GM15510 (cell line): ENCODE results near the gene ARHGEF39.

Experiments used
- POLR2A ChIP-seq: IDR thresholded peaks from 3 replicates; pipeline ENCODE4 v1.6.1; 2011; ENCODE audit warnings: borderline replicate concordance; ENCODE audit not compliant: insufficient read length; ENCODE audit errors: extremely low read depth

ARHGEF39 gene

DNA sequence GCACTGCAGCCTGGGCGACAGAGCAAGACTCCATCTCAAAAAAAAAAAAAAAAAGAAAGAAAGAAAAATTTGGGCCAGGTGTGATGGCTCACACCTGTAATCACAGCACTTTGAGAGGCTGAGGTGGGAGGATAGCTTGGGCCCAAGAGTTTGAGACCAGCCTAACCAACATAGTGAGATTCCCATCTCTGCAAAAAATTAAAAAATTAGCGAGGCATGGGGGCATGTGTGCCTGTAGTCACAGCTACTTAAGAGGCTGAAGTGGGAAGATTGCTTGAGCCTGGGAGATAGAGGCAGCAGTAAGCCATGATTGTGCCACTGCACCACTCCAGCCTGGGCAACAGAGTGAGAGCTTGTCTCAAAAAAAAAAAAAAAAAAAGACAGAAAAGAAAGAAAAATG, 11.4 kb downstream of the ARHGEF39 start:
- TF ChIP-seq POLR2A, result no peak

- no peak for TF ChIP-seq POLR2A
These were observed 12.2 kb downstream of the ARHGEF39 start for GRCh38 chr9:35652829-35653209.

DNA sequence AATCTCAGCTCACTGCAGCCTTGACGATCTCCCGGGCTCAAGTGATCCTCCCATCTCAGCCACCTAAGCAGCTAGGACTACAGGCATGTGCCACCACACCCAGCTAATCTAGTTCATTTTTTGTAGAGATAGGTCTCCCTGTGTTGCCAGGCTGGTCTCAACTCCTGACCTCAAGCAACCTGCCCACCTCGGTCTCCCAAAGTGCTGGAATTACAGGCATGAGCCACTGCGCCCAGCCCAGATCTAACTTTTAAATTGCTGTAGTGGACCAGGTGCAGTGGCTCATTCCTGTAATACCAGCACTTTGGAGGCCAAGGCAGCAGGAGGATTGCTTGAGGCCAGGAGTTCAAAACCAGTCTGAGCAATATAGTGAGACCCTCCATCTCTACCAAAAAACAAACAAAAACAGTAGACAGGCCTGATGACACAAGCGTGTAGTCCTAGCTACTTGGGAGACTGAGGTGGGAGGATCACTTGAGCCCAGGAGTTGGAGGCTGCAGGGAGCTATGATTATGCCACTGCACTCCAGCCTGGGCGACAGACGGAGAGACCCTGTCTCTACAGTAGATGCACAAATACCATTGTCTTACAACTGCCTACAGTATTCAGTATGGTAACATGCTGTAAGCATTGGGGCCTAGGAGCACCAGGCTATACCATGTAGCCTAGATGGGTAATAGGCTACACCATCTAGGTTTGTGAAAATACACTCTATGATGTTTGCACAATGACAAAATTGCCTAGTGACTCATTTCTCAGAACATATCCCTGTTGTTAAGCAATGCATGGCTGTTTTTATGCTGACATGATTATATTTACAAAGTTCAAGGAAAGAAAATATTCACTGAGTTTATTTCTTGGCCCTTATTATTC, 12.8 kb downstream of the ARHGEF39 start:
- no peak for TF ChIP-seq POLR2A

- peak; percentile 32 for TF ChIP-seq POLR2A
These were observed 14.4 kb downstream of the ARHGEF39 start, which contains the start of gene SIT1 for GRCh38 chr9:35650341-35651158. Gene SIT1, minus strand, starts transcription at chr9:35650931. Its CDS starts 78 bp downstream, at chr9:35650853.

- TF ChIP-seq POLR2A, result no peak
These were observed 15.3 kb downstream of the ARHGEF39 start for GRCh38 chr9:35649431-35650340.

- peak; percentile 75 for TF ChIP-seq POLR2A
These were observed 18.3 kb downstream of the ARHGEF39 start for GRCh38 chr9:35646533-35647265.

GRCh38 chr9:35646153-35646532, 18.9 kb downstream of the ARHGEF39 start:
- no peak for TF ChIP-seq POLR2A

GRCh38 chr9:35643046-35643445, 21.9 kb downstream of the ARHGEF39 start:
- TF ChIP-seq POLR2A, result no peak

- no peak for TF ChIP-seq POLR2A
These were observed 25.4 kb downstream of the ARHGEF39 start for GRCh38 chr9:35639631-35640030.

DNA sequence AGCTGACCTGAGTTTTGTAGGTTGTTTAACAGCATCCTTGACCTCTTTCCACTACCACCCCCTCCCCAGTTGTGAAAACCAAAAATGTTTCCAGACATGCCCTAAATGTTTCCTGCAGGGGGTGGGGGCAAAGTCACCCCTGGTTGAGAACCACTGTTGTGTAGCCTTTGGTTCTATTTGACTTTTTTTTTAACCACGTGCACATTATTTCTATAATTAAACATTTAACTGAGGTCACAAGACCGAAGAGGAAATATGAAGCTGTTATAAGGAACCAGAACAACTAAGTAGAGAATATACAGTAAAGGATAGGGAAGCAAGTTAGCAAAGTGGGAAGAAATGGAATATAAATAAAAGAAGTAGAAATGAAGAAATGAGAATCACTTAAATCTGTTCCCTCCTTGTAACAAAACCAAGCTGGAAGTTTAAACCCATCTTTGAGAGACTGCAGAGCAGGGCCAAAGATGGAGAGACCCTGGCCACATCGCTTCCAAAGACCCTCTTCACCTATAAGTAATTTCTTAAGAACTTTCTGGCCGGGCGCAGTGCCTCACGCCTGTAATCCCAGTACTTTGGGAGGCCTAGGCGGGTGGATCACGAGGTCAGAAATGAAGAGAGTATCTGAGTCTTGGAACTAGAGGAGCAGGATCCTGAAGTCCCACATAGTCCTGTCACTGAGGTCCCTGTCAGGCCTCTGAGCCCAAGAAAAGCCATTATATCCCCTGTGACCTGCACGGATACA, 28.7 kb downstream of the ARHGEF39 start:
- no peak for TF ChIP-seq POLR2A

DNA sequence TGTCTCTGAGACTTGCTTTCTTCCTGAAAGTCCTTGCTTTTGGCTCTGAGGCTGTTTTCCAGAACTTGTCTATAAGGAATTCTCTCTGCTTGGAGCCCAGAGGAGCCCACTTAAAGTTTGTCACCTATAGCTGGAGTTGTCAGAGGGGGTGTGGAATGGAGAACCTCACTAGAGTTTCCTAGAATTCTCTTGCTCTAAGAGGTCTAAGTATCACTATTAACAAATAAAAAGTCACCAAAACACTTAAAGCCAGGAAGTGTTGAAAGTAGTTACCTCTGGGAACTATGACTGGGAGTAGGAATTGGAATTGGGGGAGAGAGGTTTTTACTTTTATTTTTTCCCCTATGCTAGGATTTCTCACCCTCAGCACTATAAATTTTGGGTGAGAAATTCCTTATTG, 29.3 kb downstream of the ARHGEF39 start:
- TF ChIP-seq POLR2A, result no peak

GRCh38 chr9:35629597-35629996, 35.4 kb downstream of the ARHGEF39 start:
- TF ChIP-seq POLR2A, result no peak

GRCh38 chr9:35628389-35628991, 36.5 kb downstream of the ARHGEF39 start:
- TF ChIP-seq POLR2A, result no peak

DNA sequence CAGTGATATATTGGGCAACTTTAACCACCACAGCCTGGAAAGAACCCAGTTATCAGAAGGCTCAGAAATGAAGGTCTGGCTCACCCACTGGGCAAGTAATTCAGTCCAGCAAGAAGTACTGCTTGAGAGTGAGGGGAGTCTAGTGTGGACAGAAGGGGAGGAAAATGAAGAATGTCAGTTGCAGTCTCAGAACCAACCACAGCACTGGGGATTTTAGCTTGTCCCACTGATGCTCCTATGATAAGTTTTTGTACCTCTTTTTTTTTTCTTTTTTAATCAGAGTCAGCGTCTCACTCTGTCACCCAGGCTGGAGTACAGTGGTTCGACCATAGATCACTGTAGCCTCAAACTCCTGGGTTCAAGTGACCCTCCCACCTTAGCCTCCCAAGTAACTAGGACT, 37.4 kb downstream of the ARHGEF39 start:
- TF ChIP-seq POLR2A, result no peak

DNA sequence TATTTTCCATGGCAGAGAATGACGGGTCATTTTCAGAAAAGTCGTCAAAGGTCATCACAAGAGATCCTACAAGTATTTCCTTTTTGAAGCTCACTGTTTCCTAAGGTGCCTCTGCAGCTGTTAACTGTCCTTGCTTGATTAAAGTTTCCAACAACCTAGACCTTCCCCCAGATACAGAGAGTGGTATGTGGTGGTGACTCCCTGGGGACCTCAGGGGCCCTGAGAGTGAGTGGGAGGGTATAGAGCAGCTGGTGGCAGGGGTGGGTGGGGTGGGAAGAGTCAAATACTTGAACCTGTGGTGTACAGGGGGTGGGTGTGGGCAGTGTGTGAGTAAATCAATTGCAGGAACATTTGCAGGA, 45.2 kb downstream of the ARHGEF39 start:
- no peak for TF ChIP-seq POLR2A
